Lung (tissue), 12 donors: Measurements from ENCODE around the gene ANG. TPM values are rescaled to one million over a fixed set of nuclear protein-coding genes. Genes with fewer than 3 reads are reported as not detected.

Source experiments
- ATAC-seq: fragments of 200-7000 bp; cut with Tn5 transposase; one replicate; pipeline ENCODE4 v1.9.1; 2020; ENCODE audit warnings: moderate number of reproducible peaks; ENCODE audit not compliant: insufficient read depth, low FRiP score
- DNase-seq, 3 donors: peaks; one replicate each; pipeline ENCODE4 v3.0.0-alpha.2; 2013 to 2017
- H3K27ac ChIP-seq, 2 donors: one replicate each; pipeline ENCODE4 v1.5.1; 2013; ENCODE audit warnings: mild to moderate bottlenecking in 2 of 2, moderate library complexity in 2 of 2, control low read depth in 1 of 2, inconsistent platforms in 1 of 2, low read depth in 1 of 2, low read length in 1 of 2
- H3K27me3 ChIP-seq, 3 donors: one replicate each; pipeline ENCODE4 v1.5.1; 2013; ENCODE audit warnings: low read length in 2 of 3; ENCODE audit not compliant: control insufficient read depth in 3 of 3, insufficient read depth in 3 of 3
- H3K36me3 ChIP-seq, 4 donors: one replicate each; pipeline ENCODE4 v1.5.1; 2013; ENCODE audit warnings: low read length in 4 of 4, mild to moderate bottlenecking in 1 of 4, moderate library complexity in 1 of 4; ENCODE audit not compliant: control insufficient read depth in 4 of 4, insufficient read depth in 4 of 4
- H3K4me1 ChIP-seq, 5 donors: one replicate each; pipeline ENCODE4 v1.5.1; 2013; ENCODE audit warnings: low read length in 5 of 5, mild to moderate bottlenecking in 2 of 5, moderate library complexity in 1 of 5; ENCODE audit not compliant: control insufficient read depth in 5 of 5, insufficient read depth in 5 of 5
- H3K4me3 ChIP-seq: one replicate; pipeline ENCODE4 v1.5.1; 2013; ENCODE audit warnings: mild to moderate bottlenecking, control low read depth, moderate library complexity
- H3K9ac ChIP-seq, 2 donors: one replicate each; pipeline ENCODE4 v1.5.1; 2013; ENCODE audit warnings: low read length in 2 of 2, control low read depth in 1 of 2; ENCODE audit not compliant: insufficient read depth in 1 of 2
- H3K9me3 ChIP-seq, 4 donors: one replicate each; pipeline ENCODE4 v1.5.1; 2013; ENCODE audit warnings: low read length in 3 of 4, mild to moderate bottlenecking in 1 of 4, moderate library complexity in 1 of 4; ENCODE audit not compliant: control insufficient read depth in 4 of 4, insufficient read depth in 3 of 4
- WGBS, 2 donors: extraction: QIAGEN DNeasy Blood & Tissue Kit; methylation state at CpG; one replicate each; pipeline ENCODE4 v1.1.7; 2013; 5-methylcytosine and 5-hydroxymethylcytosine counted together
- polyA plus RNA-seq, 2 donors: library from polyadenylated mRNA; stranded (reverse); fragments of 200-250 nt; gene quantifications; one replicate each; pipeline ENCODE4 v1.2.1, GENCODE V29; 2013
- total RNA-seq, 2 donors: library from RNA; depleted of rRNA in 1 of 2; stranded (reverse); fragments of >200 nt in 1 of 2; gene quantifications; one replicate each; pipeline ENCODE4 v1.2.1, GENCODE V29; 2014 to 2021
- TF ChIP-seq, protein P1 (sequence below): IDR thresholded peaks from 2 replicates; pipeline ENCODE4 v1.5.1; 2012; ENCODE audit warnings: mild to moderate bottlenecking; ENCODE audit errors: control extremely low read depth, extremely low read depth
- donor health status: control.
- donor health status: control.
- donor health status: Bipolar disorder and iron deficiency.
- donor health status: healthy.
- donor health status: DM: yes; HTN: yes; CAD: no.

The ANG gene
- total and polyA plus RNA-seq, 4 donors: 14.0 to 27.5 (median 18.0) TPM

DNA sequence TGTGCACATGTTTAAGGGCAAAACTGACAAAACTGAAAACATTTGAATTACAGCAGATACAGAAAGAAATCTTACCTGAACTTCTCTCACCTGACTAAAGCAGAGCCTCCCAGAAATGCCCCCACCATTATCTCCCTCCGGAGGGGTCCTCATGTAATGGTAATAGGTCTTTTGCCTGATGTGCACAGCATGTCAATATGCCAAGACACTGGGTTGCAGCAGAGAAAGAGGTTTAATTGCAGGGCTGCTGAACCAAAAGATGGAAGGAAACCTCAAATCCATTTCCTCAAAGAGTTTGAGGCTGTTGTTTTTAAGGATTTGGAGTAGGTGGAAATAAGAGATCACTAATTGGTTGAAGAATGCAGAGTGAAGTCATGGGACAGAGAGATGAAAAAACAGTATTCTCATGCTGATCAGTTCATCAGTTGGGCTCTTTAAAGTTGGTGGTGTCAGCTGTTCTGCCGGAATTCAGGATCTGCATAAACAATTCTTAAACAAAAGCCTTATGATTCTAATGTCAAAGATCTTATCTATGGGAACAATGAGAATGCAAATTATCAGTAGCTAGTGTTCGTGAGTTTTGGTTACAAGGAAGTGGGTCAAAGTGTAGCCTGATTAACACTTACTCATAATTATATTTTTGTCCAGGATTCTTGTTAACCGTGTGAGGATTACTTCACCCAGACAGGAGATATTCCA, 18.2 kb downstream of the ANG start:
- Histone ChIP-seq H3K4me3 (no peak overlapping the region), H3K4me1 (peaks cover 0 to 10% (median 0%) of the 10 kb centered on the region in 5 donors), H3K27ac (no peak overlapping the region), H3K9me3 (no peaks in the 10 kb centered on the region), H3K9ac (no peak overlapping the region), H3K27me3 (no peaks in the 10 kb centered on the region), H3K36me3 (no peaks in the 10 kb centered on the region)
- TF ChIP-seq, protein P1, sequence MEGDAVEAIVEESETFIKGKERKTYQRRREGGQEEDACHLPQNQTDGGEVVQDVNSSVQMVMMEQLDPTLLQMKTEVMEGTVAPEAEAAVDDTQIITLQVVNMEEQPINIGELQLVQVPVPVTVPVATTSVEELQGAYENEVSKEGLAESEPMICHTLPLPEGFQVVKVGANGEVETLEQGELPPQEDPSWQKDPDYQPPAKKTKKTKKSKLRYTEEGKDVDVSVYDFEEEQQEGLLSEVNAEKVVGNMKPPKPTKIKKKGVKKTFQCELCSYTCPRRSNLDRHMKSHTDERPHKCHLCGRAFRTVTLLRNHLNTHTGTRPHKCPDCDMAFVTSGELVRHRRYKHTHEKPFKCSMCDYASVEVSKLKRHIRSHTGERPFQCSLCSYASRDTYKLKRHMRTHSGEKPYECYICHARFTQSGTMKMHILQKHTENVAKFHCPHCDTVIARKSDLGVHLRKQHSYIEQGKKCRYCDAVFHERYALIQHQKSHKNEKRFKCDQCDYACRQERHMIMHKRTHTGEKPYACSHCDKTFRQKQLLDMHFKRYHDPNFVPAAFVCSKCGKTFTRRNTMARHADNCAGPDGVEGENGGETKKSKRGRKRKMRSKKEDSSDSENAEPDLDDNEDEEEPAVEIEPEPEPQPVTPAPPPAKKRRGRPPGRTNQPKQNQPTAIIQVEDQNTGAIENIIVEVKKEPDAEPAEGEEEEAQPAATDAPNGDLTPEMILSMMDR: no peak
- no peak for DNase-seq
- 40 to 71% methylated on average over 4 of the region's 4 CpGs for WGBS, 2 donors
- no peak for ATAC-seq

DNA sequence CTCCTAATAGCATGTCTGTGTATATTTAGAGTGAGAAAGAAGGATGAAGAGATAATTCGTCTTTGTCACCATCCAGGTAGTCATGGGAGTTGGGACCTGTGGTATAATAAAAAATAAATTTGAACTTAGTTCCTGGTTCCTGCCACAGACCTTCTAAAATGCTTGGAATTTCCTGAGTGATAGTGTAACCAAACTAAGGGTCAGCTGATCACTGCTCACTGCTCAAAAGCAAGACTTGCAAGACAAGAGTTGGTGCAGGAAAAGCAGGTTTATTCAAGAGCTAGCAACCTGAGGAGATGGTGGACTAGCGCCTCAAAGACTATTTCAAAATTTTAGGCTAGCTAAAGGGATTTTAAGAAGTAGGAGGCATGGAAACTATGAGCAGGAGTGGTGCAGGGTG, 19.1 kb downstream of the ANG start:
- no peak overlapping the region for H3K4me3 ChIP-seq
- TF ChIP-seq, protein P1: no peak
- no peak overlapping the region for H3K9ac ChIP-seq
- no peaks in the 10 kb centered on the region for H3K27me3 ChIP-seq
- no peaks in the 10 kb centered on the region for H3K9me3 ChIP-seq
- no peaks in the 10 kb centered on the region for H3K36me3 ChIP-seq
- 51 to 64% methylated on average over 2 of the region's 2 CpGs for WGBS, 2 donors
- peaks cover 0 to 10% (median under 1%) of the 10 kb centered on the region in 5 donors for H3K4me1 ChIP-seq
- DNase-seq (peak; percentile 63 to 89 (median 68)), ATAC-seq (peak; percentile 81)
- H3K27ac ChIP-seq: no peak overlapping the region

DNA sequence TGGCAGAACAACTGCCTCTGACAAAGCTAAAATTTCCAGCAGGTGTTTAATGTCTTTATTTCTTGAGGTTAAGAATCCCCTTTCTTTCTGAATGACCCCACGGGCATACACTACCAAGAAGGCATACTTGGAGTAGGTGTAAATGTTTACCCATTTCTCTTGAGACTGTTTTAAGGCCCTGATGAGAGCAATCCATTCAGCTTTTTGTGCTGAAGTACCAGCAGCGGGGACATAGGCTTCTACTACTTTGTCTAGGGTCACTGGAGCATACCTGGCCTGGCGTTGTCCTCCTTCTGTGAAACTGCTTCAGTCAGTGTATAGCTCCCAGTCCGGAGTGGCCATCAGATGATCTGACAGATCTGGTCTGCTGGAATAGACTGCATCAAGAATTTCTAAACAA, 22.7 kb downstream of the ANG start:
- H3K4me3 ChIP-seq: no peak overlapping the region
- H3K27me3 ChIP-seq: no peaks in the 10 kb centered on the region
- TF ChIP-seq, protein P1: no peak
- no peak overlapping the region for H3K9ac ChIP-seq
- WGBS, 2 donors: 51 to 70% methylated on average over 4 of the region's 4 CpGs
- peaks cover 0 to 13% (median 2%) of the 10 kb centered on the region in 5 donors for H3K4me1 ChIP-seq
- ATAC-seq (peak; percentile 17), DNase-seq (peak in 2 of 3 donors; percentile 41 to 54)
- H3K27ac ChIP-seq: peak overlapping the region in 1 of 2 donors; percentile 37
- H3K36me3 ChIP-seq: no peaks in the 10 kb centered on the region
- no peaks in the 10 kb centered on the region for H3K9me3 ChIP-seq
